Measurements from ENCODE around the gene MDGA2. TPM values are rescaled to one million over a fixed set of nuclear protein-coding genes. Genes with fewer than 3 reads are reported as not detected.

Gene MDGA2
- total RNA-seq, 1 donor from 2014 or later, result 8.7 TPM

DNA sequence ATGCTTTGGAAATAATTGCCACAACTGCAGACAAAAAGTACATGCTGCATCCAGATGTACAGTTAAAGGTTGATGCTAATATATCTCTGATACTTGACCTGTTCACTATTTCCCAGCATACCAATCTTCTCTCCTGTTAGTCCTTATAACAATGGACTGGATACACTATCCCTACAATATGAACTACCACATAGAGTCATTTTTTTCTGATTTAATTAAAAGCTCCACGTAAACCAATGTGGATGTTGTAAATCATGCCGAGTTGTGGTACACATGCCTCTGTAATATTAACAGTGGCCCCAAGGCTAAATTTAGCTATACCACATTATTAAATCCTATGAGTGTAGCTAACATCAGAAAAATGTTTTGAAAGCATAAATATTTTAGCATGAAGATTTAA, 554.8 kb downstream of the MDGA2 start:
- Mint-ChIP-seq H3K4me1 (no peaks in the 10 kb centered on the region), H3K27ac (ENCODE audit: unreplicated experiment) (no peak overlapping the region), H3K9me3 (peaks cover 5% of the 10 kb centered on the region), H3K27me3 (ENCODE audit: low read depth) (no peaks in the 10 kb centered on the region), H3K36me3 (ENCODE audit: low read depth) (peaks cover 3% of the 10 kb centered on the region), H3K4me3 (no peak overlapping the region)
- DNase-seq (ENCODE audit: low read depth, low spot score), result no peak
- TF ChIP-seq, protein P1, sequence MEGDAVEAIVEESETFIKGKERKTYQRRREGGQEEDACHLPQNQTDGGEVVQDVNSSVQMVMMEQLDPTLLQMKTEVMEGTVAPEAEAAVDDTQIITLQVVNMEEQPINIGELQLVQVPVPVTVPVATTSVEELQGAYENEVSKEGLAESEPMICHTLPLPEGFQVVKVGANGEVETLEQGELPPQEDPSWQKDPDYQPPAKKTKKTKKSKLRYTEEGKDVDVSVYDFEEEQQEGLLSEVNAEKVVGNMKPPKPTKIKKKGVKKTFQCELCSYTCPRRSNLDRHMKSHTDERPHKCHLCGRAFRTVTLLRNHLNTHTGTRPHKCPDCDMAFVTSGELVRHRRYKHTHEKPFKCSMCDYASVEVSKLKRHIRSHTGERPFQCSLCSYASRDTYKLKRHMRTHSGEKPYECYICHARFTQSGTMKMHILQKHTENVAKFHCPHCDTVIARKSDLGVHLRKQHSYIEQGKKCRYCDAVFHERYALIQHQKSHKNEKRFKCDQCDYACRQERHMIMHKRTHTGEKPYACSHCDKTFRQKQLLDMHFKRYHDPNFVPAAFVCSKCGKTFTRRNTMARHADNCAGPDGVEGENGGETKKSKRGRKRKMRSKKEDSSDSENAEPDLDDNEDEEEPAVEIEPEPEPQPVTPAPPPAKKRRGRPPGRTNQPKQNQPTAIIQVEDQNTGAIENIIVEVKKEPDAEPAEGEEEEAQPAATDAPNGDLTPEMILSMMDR (conservative IDR thresholded peaks at IDR 0.05), result no peak

GRCh38 chr14:47103771-47104170, 571.6 kb downstream of the MDGA2 start:
- H3K27me3 Mint-ChIP-seq (ENCODE audit: low read depth), result peaks cover 2% of the 10 kb centered on the region
- TF ChIP-seq, protein P1 (conservative IDR thresholded peaks at IDR 0.05), result no peak
- H3K36me3 Mint-ChIP-seq (ENCODE audit: low read depth), result no peaks in the 10 kb centered on the region
- no peak overlapping the region for H3K27ac Mint-ChIP-seq (ENCODE audit: unreplicated experiment)
- DNase-seq (ENCODE audit: low read depth, low spot score), result no peak
- no peaks in the 10 kb centered on the region for H3K4me1 Mint-ChIP-seq
- no peak overlapping the region for H3K4me3 Mint-ChIP-seq
- H3K9me3 Mint-ChIP-seq, result no peaks in the 10 kb centered on the region

- TF ChIP-seq, protein P1 (conservative IDR thresholded peaks at IDR 0.05), result no peak
- H3K9me3 Mint-ChIP-seq, result no peaks in the 10 kb centered on the region
- peaks cover 2% of the 10 kb centered on the region for H3K27me3 Mint-ChIP-seq (ENCODE audit: low read depth)
- H3K4me3 Mint-ChIP-seq, result no peak overlapping the region
- H3K36me3 Mint-ChIP-seq (ENCODE audit: low read depth), result no peaks in the 10 kb centered on the region
- no peak overlapping the region for H3K27ac Mint-ChIP-seq (ENCODE audit: unreplicated experiment)
- no peak for DNase-seq (ENCODE audit: low read depth, low spot score)
- no peaks in the 10 kb centered on the region for H3K4me1 Mint-ChIP-seq
These were observed 572.9 kb downstream of the MDGA2 start for GRCh38 chr14:47102472-47102871.

DNA sequence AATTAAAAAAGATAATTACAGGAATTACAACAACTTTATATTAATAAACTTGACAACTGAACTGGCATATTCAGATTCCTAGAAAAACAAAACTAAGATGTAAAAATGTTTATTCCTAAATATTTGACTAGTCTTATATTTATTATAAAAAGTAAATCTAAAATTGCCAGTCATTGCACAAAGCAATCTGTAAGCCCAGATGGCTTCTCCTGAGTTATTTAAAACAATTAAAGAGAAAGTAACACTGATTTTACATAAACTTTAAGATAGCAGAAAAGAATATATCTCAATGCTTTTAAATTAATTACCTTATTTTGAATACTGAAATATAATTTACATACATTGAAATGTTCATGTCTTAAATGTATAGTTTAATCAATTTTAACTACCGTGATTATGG, 589.7 kb downstream of the MDGA2 start:
- no peaks in the 10 kb centered on the region for H3K36me3 Mint-ChIP-seq (ENCODE audit: low read depth)
- peaks cover 2% of the 10 kb centered on the region for H3K9me3 Mint-ChIP-seq
- no peak for DNase-seq (ENCODE audit: low read depth, low spot score)
- no peak overlapping the region for H3K27ac Mint-ChIP-seq (ENCODE audit: unreplicated experiment)
- no peaks in the 10 kb centered on the region for H3K27me3 Mint-ChIP-seq (ENCODE audit: low read depth)
- no peaks in the 10 kb centered on the region for H3K4me1 Mint-ChIP-seq
- no peak overlapping the region for H3K4me3 Mint-ChIP-seq
- TF ChIP-seq, protein P1 (conservative IDR thresholded peaks at IDR 0.05), result no peak

- Mint-ChIP-seq H3K27me3 (ENCODE audit: low read depth) (no peaks in the 10 kb centered on the region), H3K9me3 (no peaks in the 10 kb centered on the region), H3K36me3 (ENCODE audit: low read depth) (no peaks in the 10 kb centered on the region), H3K4me1 (no peaks in the 10 kb centered on the region), H3K27ac (ENCODE audit: unreplicated experiment) (no peak overlapping the region), H3K4me3 (no peak overlapping the region)
- DNase-seq (ENCODE audit: low read depth, low spot score), result no peak
- TF ChIP-seq, protein P1 (conservative IDR thresholded peaks at IDR 0.05), result no peak
These were observed 610.1 kb downstream of the MDGA2 start for GRCh38 chr14:47065326-47065725.

- Mint-ChIP-seq H3K4me1 (peaks cover 4% of the 10 kb centered on the region), H3K27me3 (ENCODE audit: low read depth) (no peaks in the 10 kb centered on the region), H3K4me3 (no peak overlapping the region), H3K9me3 (no peaks in the 10 kb centered on the region), H3K36me3 (ENCODE audit: low read depth) (no peaks in the 10 kb centered on the region), H3K27ac (ENCODE audit: unreplicated experiment) (no peak overlapping the region)
- DNase-seq (ENCODE audit: low read depth, low spot score), result no peak
- TF ChIP-seq, protein P1 (conservative IDR thresholded peaks at IDR 0.05), result no peak
These were observed 615.4 kb downstream of the MDGA2 start for GRCh38 chr14:47060050-47060449.
